Aortic smooth muscle cell (primary cell): ENCODE data around the gene SPDYE17. TPM values are rescaled to one million over a fixed set of nuclear protein-coding genes. Genes with fewer than 3 reads are reported as not detected.

Experiments used
- total RNA-seq: library from RNA; depleted of rRNA; stranded (reverse); fragments of >200 nt; gene quantifications from 2 replicates; pipeline ENCODE4 v1.2.3, GENCODE V29; 2014

Gene SPDYE17, protein sequence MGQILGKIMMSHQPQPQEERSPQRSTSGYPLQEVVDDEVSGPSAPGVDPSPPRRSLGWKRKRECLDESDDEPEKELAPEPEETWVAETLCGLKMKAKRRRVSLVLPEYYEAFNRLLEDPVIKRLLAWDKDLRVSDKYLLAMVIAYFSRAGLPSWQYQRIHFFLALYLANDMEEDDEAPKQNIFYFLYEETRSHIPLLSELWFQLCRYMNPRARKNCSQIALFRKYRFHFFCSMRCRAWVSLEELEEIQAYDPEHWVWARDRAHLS
- not detected in 2 replicates for total RNA-seq

DNA sequence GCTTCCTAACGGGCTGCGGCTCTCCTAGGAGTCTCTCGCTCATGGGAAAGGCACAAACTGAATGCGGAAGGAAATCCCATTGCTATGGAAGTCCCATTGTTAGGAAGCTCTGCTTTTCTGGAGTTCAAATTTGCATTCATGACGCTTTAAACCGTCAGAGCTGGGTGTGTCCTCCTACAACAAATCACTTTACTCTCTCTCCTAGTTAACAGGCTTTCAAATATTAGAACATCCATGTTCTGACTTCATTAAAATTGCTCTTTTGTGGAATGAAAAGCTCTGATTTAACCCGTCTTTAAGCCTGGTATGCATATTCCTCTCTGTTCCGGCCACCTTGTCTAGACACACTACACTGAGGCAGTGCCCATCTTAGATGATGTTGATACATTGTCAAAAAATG lies at the start of gene SPDYE17:
TSS of gene SPDYE17 (minus strand) at position 101 of the 400 bp plus-strand sequence. CDS start 1,791 bp downstream, outside the sequence.

DNA sequence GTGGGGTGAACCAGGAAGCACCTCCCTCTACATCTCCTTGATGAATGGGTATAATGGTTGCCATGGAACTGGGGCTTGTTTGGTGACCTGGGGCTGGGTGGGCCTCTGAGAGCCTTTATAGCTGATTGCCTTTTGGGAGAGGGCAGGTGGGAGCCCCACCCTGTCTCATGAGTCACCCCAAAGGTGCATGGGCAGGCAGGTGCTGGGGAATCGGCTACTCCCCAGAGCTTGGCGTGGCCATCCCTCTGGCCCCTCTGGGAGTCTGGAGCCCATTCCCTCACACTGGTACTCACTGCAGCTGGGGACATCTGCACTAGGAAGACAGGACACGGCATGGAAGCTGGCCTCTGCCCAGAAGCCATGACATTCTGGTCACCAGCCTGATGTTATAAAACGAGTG lies 30.4 kb upstream of the SPDYE17 start, which contains the start of gene SPDYE18:
TSS of gene SPDYE18 (minus strand) at position 2 of the 400 bp plus-strand sequence. CDS start 2,046 bp downstream, outside the sequence.

Other genes starting within 250 kb of the SPDYE17 start
- gene SPDYE18, start 30.2 kb upstream of the SPDYE17 start, total RNA-seq = 0.26 and 0.56 TPM in 2 replicates
- 1.6 and 2.8 TPM in 2 replicates for gene CCDC146, start 90.3 kb upstream of the SPDYE17 start, total RNA-seq
- gene FGL2, start 167.5 kb upstream of the SPDYE17 start, total RNA-seq = 616 and 760 TPM in 2 replicates